Measurements from ENCODE around the gene HBZ.
"Not testable (repeated sequence)": the region's sequence is repeated elsewhere in the genome, so short reads cannot be mapped to it uniquely, and the experiment has no call there.

Gene HBZ

DNA sequence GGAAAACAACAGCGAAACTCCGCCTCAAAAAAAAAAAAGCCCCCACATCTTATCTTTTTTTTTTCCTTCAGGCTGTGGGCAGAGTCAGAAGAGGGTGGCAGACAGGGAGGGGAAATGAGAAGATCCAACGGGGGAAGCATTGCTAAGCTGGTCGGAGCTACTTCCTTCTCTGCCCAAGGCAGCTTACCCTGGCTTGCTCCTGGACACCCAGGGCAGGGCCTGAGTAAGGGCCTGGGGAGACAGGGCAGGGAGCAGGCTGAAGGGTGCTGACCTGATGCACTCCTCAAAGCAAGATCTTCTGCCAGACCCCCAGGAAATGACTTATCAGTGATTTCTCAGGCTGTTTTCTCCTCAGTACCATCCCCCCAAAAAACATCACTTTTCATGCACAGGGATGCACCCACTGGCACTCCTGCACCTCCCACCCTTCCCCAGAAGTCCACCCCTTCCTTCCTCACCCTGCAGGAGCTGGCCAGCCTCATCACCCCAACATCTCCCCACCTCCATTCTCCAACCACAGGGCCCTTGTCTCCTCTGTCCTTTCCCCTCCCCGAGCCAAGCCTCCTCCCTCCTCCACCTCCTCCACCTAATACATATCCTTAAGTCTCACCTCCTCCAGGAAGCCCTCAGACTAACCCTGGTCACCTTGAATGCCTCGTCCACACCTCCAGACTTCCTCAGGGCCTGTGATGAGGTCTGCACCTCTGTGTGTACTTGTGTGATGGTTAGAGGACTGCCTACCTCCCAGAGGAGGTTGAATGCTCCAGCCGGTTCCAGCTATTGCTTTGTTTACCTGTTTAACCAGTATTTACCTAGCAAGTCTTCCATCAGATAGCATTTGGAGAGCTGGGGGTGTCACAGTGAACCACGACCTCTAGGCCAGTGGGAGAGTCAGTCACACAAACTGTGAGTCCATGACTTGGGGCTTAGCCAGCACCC lies 22.8 kb downstream of the HBZ start:
- Mint-ChIP-seq H3K9me3 (no peaks in the 10 kb centered on the region), H3K4me3 (no peak overlapping the region), H3K27ac (no peak overlapping the region), H3K36me3 (ENCODE audit: low read depth) (no peaks in the 10 kb centered on the region), H3K4me1 (ENCODE audit: low read depth) (peaks cover 26% of the 10 kb centered on the region), H3K27me3 (peaks cover 74% of the 10 kb centered on the region)
- intact Hi-C loops (cut with micrococcal nuclease) = no loop called here

DNA sequence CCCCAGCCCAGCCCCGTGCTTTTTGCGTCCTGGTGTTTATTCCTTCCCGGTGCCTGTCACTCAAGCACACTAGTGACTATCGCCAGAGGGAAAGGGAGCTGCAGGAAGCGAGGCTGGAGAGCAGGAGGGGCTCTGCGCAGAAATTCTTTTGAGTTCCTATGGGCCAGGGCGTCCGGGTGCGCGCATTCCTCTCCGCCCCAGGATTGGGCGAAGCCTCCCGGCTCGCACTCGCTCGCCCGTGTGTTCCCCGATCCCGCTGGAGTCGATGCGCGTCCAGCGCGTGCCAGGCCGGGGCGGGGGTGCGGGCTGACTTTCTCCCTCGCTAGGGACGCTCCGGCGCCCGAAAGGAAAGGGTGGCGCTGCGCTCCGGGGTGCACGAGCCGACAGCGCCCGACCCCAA lies 23.6 kb downstream of the HBZ start:
- H3K4me3 Mint-ChIP-seq; H3K27ac Mint-ChIP-seq; intact Hi-C loops (cut with micrococcal nuclease); H3K36me3 Mint-ChIP-seq (ENCODE audit: low read depth); H3K9me3 Mint-ChIP-seq: not testable (repeated sequence)
- Mint-ChIP-seq H3K27me3 (peaks cover 72% of the 10 kb centered on the region), H3K4me1 (ENCODE audit: low read depth) (peaks cover 26% of the 10 kb centered on the region)

DNA sequence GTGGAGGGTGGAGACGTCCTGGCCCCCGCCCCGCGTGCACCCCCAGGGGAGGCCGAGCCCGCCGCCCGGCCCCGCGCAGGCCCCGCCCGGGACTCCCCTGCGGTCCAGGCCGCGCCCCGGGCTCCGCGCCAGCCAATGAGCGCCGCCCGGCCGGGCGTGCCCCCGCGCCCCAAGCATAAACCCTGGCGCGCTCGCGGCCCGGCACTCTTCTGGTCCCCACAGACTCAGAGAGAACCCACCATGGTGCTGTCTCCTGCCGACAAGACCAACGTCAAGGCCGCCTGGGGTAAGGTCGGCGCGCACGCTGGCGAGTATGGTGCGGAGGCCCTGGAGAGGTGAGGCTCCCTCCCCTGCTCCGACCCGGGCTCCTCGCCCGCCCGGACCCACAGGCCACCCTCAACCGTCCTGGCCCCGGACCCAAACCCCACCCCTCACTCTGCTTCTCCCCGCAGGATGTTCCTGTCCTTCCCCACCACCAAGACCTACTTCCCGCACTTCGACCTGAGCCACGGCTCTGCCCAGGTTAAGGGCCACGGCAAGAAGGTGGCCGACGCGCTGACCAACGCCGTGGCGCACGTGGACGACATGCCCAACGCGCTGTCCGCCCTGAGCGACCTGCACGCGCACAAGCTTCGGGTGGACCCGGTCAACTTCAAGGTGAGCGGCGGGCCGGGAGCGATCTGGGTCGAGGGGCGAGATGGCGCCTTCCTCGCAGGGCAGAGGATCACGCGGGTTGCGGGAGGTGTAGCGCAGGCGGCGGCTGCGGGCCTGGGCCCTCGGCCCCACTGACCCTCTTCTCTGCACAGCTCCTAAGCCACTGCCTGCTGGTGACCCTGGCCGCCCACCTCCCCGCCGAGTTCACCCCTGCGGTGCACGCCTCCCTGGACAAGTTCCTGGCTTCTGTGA lies 24.3 kb downstream of the HBZ start, which contains the start of gene HBA1:
TSS of gene HBA1 (plus strand) at position 204 of the 906 bp plus-strand sequence. CDS start at position 241, 37 bp downstream.
- H3K36me3 Mint-ChIP-seq (ENCODE audit: low read depth); H3K27ac Mint-ChIP-seq; H3K9me3 Mint-ChIP-seq; H3K4me3 Mint-ChIP-seq; intact Hi-C loops (cut with micrococcal nuclease): not testable (repeated sequence)
- Mint-ChIP-seq H3K27me3 (peaks cover 71% of the 10 kb centered on the region), H3K4me1 (ENCODE audit: low read depth) (peaks cover 26% of the 10 kb centered on the region)

DNA sequence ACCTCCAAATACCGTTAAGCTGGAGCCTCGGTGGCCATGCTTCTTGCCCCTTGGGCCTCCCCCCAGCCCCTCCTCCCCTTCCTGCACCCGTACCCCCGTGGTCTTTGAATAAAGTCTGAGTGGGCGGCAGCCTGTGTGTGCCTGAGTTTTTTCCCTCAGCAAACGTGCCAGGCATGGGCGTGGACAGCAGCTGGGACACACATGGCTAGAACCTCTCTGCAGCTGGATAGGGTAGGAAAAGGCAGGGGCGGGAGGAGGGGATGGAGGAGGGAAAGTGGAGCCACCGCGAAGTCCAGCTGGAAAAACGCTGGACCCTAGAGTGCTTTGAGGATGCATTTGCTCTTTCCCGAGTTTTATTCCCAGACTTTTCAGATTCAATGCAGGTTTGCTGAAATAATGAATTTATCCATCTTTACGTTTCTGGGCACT lies 25.0 kb downstream of the HBZ start:
- no peaks in the 10 kb centered on the region for H3K9me3 Mint-ChIP-seq
- no peak overlapping the region for H3K27ac Mint-ChIP-seq
- H3K36me3 Mint-ChIP-seq (ENCODE audit: low read depth) = no peaks in the 10 kb centered on the region
- peaks cover 26% of the 10 kb centered on the region for H3K4me1 Mint-ChIP-seq (ENCODE audit: low read depth)
- intact Hi-C loops (cut with micrococcal nuclease) = no loop called here
- peaks cover 70% of the 10 kb centered on the region for H3K27me3 Mint-ChIP-seq
- H3K4me3 Mint-ChIP-seq = no peak overlapping the region

DNA sequence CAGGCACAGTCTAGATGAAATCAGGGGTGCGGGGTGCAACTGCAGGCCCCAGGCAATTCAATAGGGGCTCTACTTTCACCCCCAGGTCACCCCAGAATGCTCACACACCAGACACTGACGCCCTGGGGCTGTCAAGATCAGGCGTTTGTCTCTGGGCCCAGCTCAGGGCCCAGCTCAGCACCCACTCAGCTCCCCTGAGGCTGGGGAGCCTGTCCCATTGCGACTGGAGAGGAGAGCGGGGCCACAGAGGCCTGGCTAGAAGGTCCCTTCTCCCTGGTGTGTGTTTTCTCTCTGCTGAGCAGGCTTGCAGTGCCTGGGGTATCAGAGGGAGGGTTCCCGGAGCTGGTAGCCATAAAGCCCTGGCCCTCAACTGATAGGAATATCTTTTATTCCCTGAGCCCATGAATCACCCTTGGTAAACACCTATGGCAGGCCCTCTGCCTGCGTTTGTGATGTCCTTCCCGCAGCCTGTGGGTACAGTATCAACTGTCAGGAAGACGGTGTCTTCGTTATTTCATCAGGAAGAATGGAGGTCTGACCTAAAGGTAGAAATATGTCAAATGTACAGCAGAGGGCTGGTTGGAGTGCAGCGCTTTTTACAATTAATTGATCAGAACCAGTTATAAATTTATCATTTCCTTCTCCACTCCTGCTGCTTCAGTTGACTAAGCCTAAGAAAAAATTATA lies 25.7 kb downstream of the HBZ start:
- H3K4me3 Mint-ChIP-seq = no peak overlapping the region
- no peak overlapping the region for H3K27ac Mint-ChIP-seq
- H3K9me3 Mint-ChIP-seq = no peaks in the 10 kb centered on the region
- no peaks in the 10 kb centered on the region for H3K36me3 Mint-ChIP-seq (ENCODE audit: low read depth)
- H3K27me3 Mint-ChIP-seq = peaks cover 70% of the 10 kb centered on the region
- peaks cover 26% of the 10 kb centered on the region for H3K4me1 Mint-ChIP-seq (ENCODE audit: low read depth)
- intact Hi-C loops (cut with micrococcal nuclease) = no loop called here

DNA sequence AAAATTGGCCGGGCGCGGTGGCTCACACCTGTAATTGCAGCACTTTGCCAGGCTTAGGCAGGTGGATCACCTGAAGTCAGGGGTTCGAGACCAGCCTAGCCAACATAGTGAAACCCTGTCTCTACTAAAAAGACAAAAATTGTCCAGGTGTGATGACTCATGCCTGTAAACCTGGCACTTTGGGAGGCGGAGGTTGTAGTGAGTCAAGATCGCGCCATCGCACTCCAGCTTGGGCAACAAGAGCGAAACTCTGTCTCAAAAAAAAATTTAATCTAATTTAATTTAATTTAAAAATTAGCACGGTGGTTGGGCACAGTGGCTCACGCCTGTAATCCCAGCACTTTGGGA lies 26.2 kb downstream of the HBZ start:
- Mint-ChIP-seq H3K27me3 (peaks cover 65% of the 10 kb centered on the region), H3K4me3 (no peak overlapping the region), H3K4me1 (ENCODE audit: low read depth) (peaks cover 21% of the 10 kb centered on the region), H3K36me3 (ENCODE audit: low read depth) (no peaks in the 10 kb centered on the region), H3K27ac (no peak overlapping the region), H3K9me3 (no peaks in the 10 kb centered on the region)
- intact Hi-C loops (cut with micrococcal nuclease) = no loop called here

DNA sequence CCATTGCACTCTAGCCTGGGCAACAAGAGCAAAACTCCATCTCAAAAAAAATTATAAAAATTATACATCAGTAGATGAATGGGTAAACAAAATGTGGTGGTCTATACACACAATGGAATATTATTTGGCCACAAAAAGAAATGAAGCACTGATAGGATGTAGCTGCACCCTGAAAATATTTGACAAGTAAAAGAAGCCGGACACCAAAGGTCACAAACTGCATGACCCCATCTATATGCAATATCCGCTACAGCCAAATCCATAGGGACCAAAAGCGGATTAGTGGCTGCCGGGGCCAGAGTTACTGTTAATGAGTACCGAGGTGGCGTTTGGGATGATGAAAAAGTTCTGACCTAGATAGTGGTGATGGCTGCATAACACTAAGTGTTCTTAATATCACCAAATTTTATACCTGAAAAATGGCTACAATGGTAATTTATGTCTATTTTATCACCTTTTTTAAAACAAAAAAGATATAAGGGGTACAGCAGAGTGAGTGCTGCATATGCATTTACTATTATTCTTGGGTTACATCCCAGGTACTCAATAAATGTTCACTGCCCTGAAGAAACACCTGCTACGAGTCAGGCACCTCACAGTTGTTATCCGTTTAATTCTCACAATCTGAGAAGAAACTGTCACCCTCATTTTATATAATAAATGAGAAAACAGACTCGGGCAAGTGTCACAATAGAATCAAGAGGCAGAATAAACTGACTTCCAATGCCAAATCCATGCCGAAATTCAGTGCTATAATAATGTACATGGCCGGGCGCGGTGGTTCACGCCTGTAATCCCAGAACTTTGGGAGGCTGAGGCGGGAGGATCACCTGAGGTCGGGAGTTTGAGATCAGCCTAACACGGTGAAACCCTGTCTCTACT lies 27.0 kb downstream of the HBZ start:
- H3K9me3 Mint-ChIP-seq = no peaks in the 10 kb centered on the region
- intact Hi-C loops (cut with micrococcal nuclease) = no loop called here
- no peak overlapping the region for H3K27ac Mint-ChIP-seq
- H3K4me3 Mint-ChIP-seq = peak overlapping the region; percentile 13
- H3K4me1 Mint-ChIP-seq (ENCODE audit: low read depth) = peaks cover 13% of the 10 kb centered on the region
- peaks cover 58% of the 10 kb centered on the region for H3K27me3 Mint-ChIP-seq
- H3K36me3 Mint-ChIP-seq (ENCODE audit: low read depth) = no peaks in the 10 kb centered on the region

DNA sequence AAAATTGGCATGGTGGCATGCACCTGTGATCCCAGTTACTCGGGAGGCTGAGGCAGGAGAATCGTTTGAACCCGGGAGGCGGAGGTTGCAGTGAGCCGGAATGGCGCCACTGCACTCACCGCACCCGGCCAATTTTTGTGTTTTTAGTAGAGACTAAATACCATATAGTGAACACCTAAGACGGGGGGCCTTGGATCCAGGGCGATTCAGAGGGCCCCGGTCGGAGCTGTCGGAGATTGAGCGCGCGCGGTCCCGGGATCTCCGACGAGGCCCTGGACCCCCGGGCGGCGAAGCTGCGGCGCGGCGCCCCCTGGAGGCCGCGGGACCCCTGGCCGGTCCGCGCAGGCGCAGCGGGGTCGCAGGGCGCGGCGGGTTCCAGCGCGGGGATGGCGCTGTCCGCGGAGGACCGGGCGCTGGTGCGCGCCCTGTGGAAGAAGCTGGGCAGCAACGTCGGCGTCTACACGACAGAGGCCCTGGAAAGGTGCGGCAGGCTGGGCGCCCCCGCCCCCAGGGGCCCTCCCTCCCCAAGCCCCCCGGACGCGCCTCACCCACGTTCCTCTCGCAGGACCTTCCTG lies 27.7 kb downstream of the HBZ start, which contains the start of gene HBQ1:
TSS of gene HBQ1 (plus strand) at position 359 of the 575 bp plus-strand sequence. CDS start at position 387, 28 bp downstream.
- Mint-ChIP-seq H3K4me1 (ENCODE audit: low read depth) (peaks cover 5% of the 10 kb centered on the region), H3K27ac (no peak within 1 kb of the TSS), H3K9me3 (no peaks in the 10 kb centered on the region), H3K4me3 (peak within 1 kb of the TSS; percentile 46), H3K27me3 (peaks cover 51% of the 10 kb centered on the region), H3K36me3 (ENCODE audit: low read depth) (peaks cover 4% of the 10 kb centered on the region)
- intact Hi-C loops (cut with micrococcal nuclease) = no loop called here

DNA sequence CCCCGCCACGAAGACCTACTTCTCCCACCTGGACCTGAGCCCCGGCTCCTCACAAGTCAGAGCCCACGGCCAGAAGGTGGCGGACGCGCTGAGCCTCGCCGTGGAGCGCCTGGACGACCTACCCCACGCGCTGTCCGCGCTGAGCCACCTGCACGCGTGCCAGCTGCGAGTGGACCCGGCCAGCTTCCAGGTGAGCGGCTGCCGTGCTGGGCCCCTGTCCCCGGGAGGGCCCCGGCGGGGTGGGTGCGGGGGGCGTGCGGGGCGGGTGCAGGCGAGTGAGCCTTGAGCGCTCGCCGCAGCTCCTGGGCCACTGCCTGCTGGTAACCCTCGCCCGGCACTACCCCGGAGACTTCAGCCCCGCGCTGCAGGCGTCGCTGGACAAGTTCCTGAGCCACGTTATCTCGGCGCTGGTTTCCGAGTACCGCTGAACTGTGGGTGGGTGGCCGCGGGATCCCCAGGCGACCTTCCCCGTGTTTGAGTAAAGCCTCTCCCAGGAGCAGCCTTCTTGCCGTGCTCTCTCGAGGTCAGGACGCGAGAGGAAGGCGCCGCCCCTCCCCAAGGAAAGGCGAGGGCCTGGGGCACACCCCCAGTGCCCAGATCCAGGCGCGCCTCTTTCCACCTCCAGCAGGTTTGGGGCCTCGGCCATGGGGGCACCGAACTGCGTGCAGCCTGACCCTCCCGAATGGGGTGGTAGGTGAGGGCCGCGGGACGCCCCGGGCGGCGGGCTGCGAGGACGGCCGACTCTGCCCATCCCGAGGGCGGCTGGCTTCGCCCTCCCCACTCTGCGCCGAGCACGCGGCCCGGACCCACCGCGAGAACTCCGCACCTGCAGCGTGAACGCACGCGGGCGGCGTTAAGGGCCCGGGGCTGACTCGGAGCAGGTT lies 28.5 kb downstream of the HBZ start:
- intact Hi-C loops (cut with micrococcal nuclease) = loop anchor here (1.0 kb wide), 2 partner anchors 64 to 74 kb away; no protein-coding TSS in a partner anchor
- Mint-ChIP-seq H3K4me1 (ENCODE audit: low read depth) (no peaks in the 10 kb centered on the region), H3K27me3 (peaks cover 44% of the 10 kb centered on the region), H3K36me3 (ENCODE audit: low read depth) (peaks cover 12% of the 10 kb centered on the region), H3K9me3 (no peaks in the 10 kb centered on the region), H3K27ac (no peak overlapping the region), H3K4me3 (peak overlapping the region; percentile 46)

DNA sequence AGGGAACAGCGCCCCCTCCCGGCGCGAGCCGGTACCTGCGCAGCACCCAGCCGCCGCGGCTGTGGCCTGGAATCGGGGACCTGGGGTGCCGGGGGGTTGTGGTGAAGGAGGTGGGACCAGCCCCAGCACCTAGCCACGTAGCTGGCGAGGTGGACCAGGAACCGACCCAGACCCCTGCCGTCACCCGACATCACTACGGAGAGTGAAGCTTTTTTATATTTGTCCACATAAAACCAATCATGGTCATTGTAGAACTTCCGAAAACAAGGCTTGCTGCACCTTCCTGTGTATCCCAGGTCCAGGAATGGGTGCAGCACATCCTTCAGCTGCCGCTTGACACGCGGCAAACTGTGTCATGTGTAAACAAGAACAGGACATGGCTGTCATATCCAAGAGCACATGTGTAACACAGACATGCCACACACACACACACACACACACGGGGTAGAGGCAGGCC lies 29.1 kb downstream of the HBZ start:
- intact Hi-C loops (cut with micrococcal nuclease) = loop anchor here (1.0 kb wide), 2 partner anchors 64 to 74 kb away; no protein-coding TSS in a partner anchor
- Mint-ChIP-seq H3K36me3 (ENCODE audit: low read depth) (peaks cover 15% of the 10 kb centered on the region), H3K9me3 (no peaks in the 10 kb centered on the region), H3K27ac (no peak overlapping the region), H3K4me1 (ENCODE audit: low read depth) (no peaks in the 10 kb centered on the region), H3K27me3 (peaks cover 42% of the 10 kb centered on the region), H3K4me3 (no peak overlapping the region)

DNA sequence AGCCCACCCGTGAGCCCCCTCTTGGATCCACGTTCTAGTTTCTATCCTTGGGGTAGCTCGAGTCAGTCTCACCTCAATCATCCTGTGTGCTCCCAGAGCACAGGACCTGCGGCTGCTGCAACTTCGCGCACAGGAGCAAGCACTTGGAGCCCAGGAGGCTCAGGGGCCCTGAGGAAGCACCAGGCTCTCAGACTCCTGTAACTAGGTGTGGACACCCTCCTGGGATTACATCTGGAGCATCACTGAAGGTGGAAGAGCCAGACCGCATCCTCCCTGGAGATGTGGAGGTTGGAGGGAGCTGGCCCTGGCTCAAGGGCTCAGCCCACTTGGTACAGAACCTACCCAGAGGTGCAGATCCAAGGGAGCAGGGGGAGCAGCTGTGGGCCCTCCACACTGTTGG lies 30.6 kb downstream of the HBZ start:
- H3K9me3 Mint-ChIP-seq = no peaks in the 10 kb centered on the region
- peaks cover 25% of the 10 kb centered on the region for H3K36me3 Mint-ChIP-seq (ENCODE audit: low read depth)
- H3K4me1 Mint-ChIP-seq (ENCODE audit: low read depth) = no peaks in the 10 kb centered on the region
- H3K27me3 Mint-ChIP-seq = peaks cover 31% of the 10 kb centered on the region
- no peak overlapping the region for H3K4me3 Mint-ChIP-seq
- intact Hi-C loops (cut with micrococcal nuclease) = no loop called here
- no peak overlapping the region for H3K27ac Mint-ChIP-seq

DNA sequence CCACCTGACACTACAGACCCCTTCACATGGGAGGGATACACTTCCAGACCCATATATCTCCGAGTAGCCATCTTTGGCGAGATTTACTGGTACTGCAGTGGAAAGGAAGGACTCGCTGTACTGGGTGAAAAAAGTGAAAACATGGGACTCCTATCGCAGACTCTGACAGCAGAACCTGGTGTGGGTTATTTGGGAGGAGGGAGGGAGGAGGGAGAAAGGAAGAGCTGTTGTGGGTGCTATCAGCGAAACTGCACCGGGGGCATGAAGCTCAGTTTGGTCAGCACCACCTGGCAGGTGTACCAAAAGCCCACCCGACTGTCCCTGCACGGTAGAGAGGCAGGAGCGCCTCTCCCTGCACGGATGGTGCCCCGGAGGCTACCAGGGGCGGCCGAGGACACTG lies 32.8 kb downstream of the HBZ start:
- intact Hi-C loops (cut with micrococcal nuclease) = no loop called here
- Mint-ChIP-seq H3K4me1 (ENCODE audit: low read depth) (no peaks in the 10 kb centered on the region), H3K27me3 (peaks cover 13% of the 10 kb centered on the region), H3K36me3 (ENCODE audit: low read depth) (peaks cover 47% of the 10 kb centered on the region), H3K27ac (no peak overlapping the region), H3K9me3 (no peaks in the 10 kb centered on the region), H3K4me3 (no peak overlapping the region)
